K562 (cell line): ENCODE measurements around the gene ASPDH. TPM values are rescaled to one million over a fixed set of nuclear protein-coding genes. Genes with fewer than 3 reads are reported as not detected.

Experiments
- ATAC-seq: fragments of 200-7000 bp; cut with Tn5 transposase; 3 replicates; pipeline ENCODE4 v1.9.1; 2020; ENCODE audit warnings: moderate library complexity
- BruUV-seq: library from RNA; stranded (reverse); fragments of 400-500 nt; replicated peaks from 2 replicates; lab custom pipeline; 2021; lab: Mats Ljungman, UMichigan
- CTCF ChIA-PET: fragments of 300-600 bp; formaldehyde crosslinking; extraction: SDS; loops from one replicate; lab custom pipeline; 2021; ENCODE audit warnings: low intra/inter-chr PET ratio; lab: Yijun Ruan, JAX
- POLR2A ChIA-PET: fragments of 300-600, 350-650 bp; sonication (Branson Sonifier 250); formaldehyde crosslinking; extraction: SDS; loops from one replicate; lab custom pipeline; 2021; ENCODE audit warnings: antibody characterized with exemption, inconsistent platforms; lab: Yijun Ruan, JAX
- DNase-seq, 4 experiments: peaks; one replicate each; pipeline versions ENCODE4 v3.0.0 to v3.0.0-alpha.2; 2011 to 2018; ENCODE audit warnings: low spot score in 3 of 4, mixed read lengths in 3 of 4; ENCODE audit errors: extremely low read depth in 1 of 4
- FAIRE-seq: peaks from 2 replicates; lab custom pipeline; 2011; peaks lifted over from hg19 to GRCh38; lab: Jason Lieb, UNC
- H2AFZ ChIP-seq: 2 replicates; pipeline ENCODE4 v1.6.0; 2011; ENCODE audit warnings: low read depth, low read length, control low read depth, inconsistent platforms
- H3K27ac ChIP-seq: fragments of 200-600 bp; 3 replicates; pipeline ENCODE4 v1.8.0; 2011; ENCODE audit warnings: low read depth, mild to moderate bottlenecking, control low read depth, inconsistent platforms, low read length, moderate library complexity, mixed read lengths; ENCODE audit errors: extremely low read depth
- H3K27me3 ChIP-seq, 2 experiments: fragments of 300-600 bp in 1 of 2; 2 replicates in 1 of 2; 3 replicates in 1 of 2; pipeline versions ENCODE4 v1.6.0 to v1.8.0; 2011; ENCODE audit warnings: inconsistent platforms in 2 of 2, low read length in 2 of 2, mild to moderate bottlenecking in 1 of 2, mixed read lengths in 1 of 2, moderate library complexity in 1 of 2; ENCODE audit not compliant: control insufficient read depth in 2 of 2, insufficient read depth in 2 of 2
- H3K36me3 ChIP-seq: fragments of 300-600 bp; 3 replicates; pipeline ENCODE4 v1.8.0; 2011; ENCODE audit warnings: mild to moderate bottlenecking, low read length, inconsistent platforms; ENCODE audit not compliant: control insufficient read depth, insufficient read depth
- H3K4me1 ChIP-seq, 2 experiments: fragments of 200-600 bp in 1 of 2; replicated peaks in 1 of 2; 2 replicates in 1 of 2; 3 replicates in 1 of 2; pipeline versions ENCODE4 v1.5.1 to v1.8.0; 2011; ENCODE audit warnings: inconsistent platforms in 2 of 2, low read length in 2 of 2, mild to moderate bottlenecking in 1 of 2, mixed read lengths in 1 of 2, moderate library complexity in 1 of 2; ENCODE audit not compliant: control insufficient read depth in 2 of 2, insufficient read depth in 2 of 2
- H3K4me2 ChIP-seq: 2 replicates; pipeline ENCODE4 v1.6.1; 2011; ENCODE audit warnings: low read length, control low read depth, inconsistent platforms, mixed read lengths; ENCODE audit not compliant: insufficient read depth
- H3K4me3 ChIP-seq: fragments of 200-600 bp; sonication (generic), shearing (Covaris generic); 2 replicates; pipeline ENCODE4 v1.5.1; 2016; ENCODE audit warnings: control low read depth, inconsistent platforms
- H3K79me2 ChIP-seq: fragments of 200-600 bp; 3 replicates; pipeline ENCODE4 v1.8.0; 2011; ENCODE audit warnings: low read length, inconsistent platforms; ENCODE audit not compliant: control insufficient read depth, insufficient read depth
- H3K9ac ChIP-seq, 2 experiments: 2 replicates each; pipeline versions ENCODE4 v1.6.0 to v1.6.1; 2011; ENCODE audit warnings: low read depth in 2 of 2, low read length in 2 of 2, control low read depth in 1 of 2, inconsistent platforms in 1 of 2, mild to moderate bottlenecking in 1 of 2, mixed read lengths in 1 of 2; ENCODE audit not compliant: insufficient read depth in 1 of 2
- H3K9me1 ChIP-seq: one replicate; pipeline ENCODE4 v1.6.0; 2011; ENCODE audit warnings: inconsistent platforms, mild to moderate bottlenecking, low read length, moderate library complexity; ENCODE audit not compliant: control insufficient read depth, insufficient read depth
- H3K9me3 ChIP-seq: replicated peaks from 2 replicates; pipeline ENCODE4 v1.5.1; 2011; ENCODE audit warnings: low read depth, low read length, inconsistent platforms; ENCODE audit not compliant: control insufficient read depth, insufficient read depth
- H4K20me1 ChIP-seq: replicated peaks from 2 replicates; pipeline ENCODE4 v1.6.1; 2011; ENCODE audit warnings: low read length, inconsistent platforms, mixed read lengths; ENCODE audit not compliant: control insufficient read depth, insufficient read depth
- BMI1 ChIP-seq: fragments of 150-350 bp; IDR thresholded peaks from 2 replicates; pipeline ENCODE4 v1.6.1; 2014; ENCODE audit warnings: low read length
- BRD4 ChIP-seq: fragments of 200-600 bp; sonication (generic); IDR thresholded peaks from 2 replicates; pipeline ENCODE4 v1.6.1; 2017; ENCODE audit warnings: inconsistent platforms
- CTCF ChIP-seq, 3 experiments: IDR thresholded peaks in 2 of 3; conservative IDR thresholded peaks in 1 of 3; 2 replicates each; pipeline ENCODE4 v1.5.1; 2011 to 2012; ENCODE audit warnings: low read length in 3 of 3, mild to moderate bottlenecking in 3 of 3, control low read depth in 2 of 3, improper control_type of control experiment in 1 of 3, inconsistent platforms in 1 of 3, low read depth in 1 of 3, mixed read lengths in 1 of 3, moderate library complexity in 1 of 3; ENCODE audit not compliant: insufficient read depth in 2 of 3
- RBM17 ChIP-seq: fragments of 200-400 bp; formaldehyde crosslinking; IDR thresholded peaks from 2 replicates; pipeline ENCODE4 v1.6.1; 2017; ENCODE audit warnings: low read depth, mild to moderate bottlenecking, low read length, borderline replicate concordance
- WGBS: fragments of 100-300 bp; shearing (Covaris generic); methylation state at CpG from one replicate; pipeline ENCODE4 v1.1.6; 2016; ENCODE audit warnings: low coverage, mixed read lengths; ENCODE audit not compliant: insufficient coverage; ENCODE audit errors: missing lambda C conversion rate; 5-methylcytosine and 5-hydroxymethylcytosine counted together
- in situ Hi-C: fragments of 300-500 bp; cut with MboI; formaldehyde crosslinking; loops from 4 replicates; pipeline ENCODE4 v1.15.0; 2018; ENCODE audit warnings: inconsistent platforms, mixed read lengths
- intact Hi-C: fragments of 100-400 bp; cut with micrococcal nuclease; formaldehyde crosslinking; loops from 2 replicates; pipeline ENCODE4 v1.14.2; 2022
- polyA plus RNA-seq, 8 experiments: library from polyadenylated mRNA; depleted of rRNA in 4 of 8; stranded (reverse) in 5 of 8; unstranded in 3 of 8; fragments of >200 nt; fragmentation: Nextera tagmentation in 2 of 8; fragmentation: Illumina TruSeq in 1 of 8; extraction: Ambion mirVana in 2 of 8; extraction: Trizol in 1 of 8; gene quantifications; 2 replicates each; pipeline versions ENCODE4 v1.2.1 to v1.2.3, GENCODE V29; 2011 to 2014; ENCODE audit warnings: inconsistent platforms in 1 of 8, missing spikeins in 1 of 8
- total RNA-seq, 7 experiments: library from RNA; depleted of rRNA in 6 of 7; stranded (reverse); fragments of >200 nt in 6 of 7; fragmentation: Illumina TruSeq in 2 of 7; extraction: Trizol in 2 of 7; gene quantifications; 2 replicates each; pipeline versions ENCODE4 v1.2.1 to v1.2.3, GENCODE V29; 2011 to 2021; ENCODE audit warnings: low replicate concordance in 1 of 7
- TF ChIP-seq, protein P1 (sequence below), 2 experiments: fragments of 450-650 bp; formaldehyde crosslinking in 1 of 2; IDR thresholded peaks; 2 replicates each; pipeline versions ENCODE4 v1.4.0 to v1.6.1; 2014 to 2020; ENCODE audit warnings: mild to moderate bottlenecking in 2 of 2, borderline replicate concordance in 1 of 2, low read depth in 1 of 2

Gene ASPDH
- total and polyA plus RNA-seq, 9 of the 15 experiments (the other 6 are each of a cell fraction or from before 2014, with no cell fraction given): not detected

DNA sequence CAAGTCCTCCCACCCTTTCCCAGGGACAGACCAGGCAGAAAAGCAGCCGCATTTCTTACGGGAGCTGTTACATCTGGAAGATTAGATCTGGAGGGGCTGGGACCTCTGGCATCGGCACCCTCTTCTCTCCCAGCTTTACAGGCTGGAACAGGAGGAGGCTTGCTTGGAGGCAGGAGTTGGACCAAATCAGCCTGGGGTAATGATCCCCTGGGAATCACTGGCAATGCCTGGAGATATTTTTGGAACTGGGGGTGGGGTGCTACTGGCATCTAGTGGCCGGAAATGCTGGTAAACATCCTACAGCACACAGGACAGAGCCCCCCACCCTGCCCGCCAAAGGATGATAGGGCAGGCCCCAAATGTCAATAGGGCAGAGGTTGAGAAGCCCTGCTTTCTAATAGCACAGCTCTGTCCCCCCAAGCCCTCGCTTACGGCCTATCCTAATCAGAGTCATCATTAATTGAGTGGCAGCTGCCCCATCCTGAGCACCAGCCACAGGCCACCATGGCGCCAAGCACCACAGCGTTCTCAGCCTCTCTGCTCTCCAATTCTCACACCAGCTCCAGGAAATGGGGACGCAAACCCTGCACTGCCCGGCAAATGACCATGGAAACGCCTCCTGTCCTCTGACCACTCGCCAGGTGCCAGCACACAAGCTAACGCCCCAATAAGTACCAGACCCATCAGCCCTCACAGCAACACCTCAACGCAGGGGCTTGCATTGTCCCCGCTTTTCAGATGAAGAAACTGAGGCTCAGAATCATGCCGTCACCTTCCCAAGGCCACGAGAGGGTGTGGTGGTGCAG, 33.9 kb upstream of the ASPDH start:
- no peak overlapping the region for H3K4me3 ChIP-seq
- no peak overlapping the region for H3K4me2 ChIP-seq
- H3K9me3 ChIP-seq: no peaks in the 10 kb centered on the region
- DNase-seq: no peak
- FAIRE-seq: no peak
- no peaks in the 10 kb centered on the region for H3K36me3 ChIP-seq
- in situ Hi-C loops (no loop called here), intact Hi-C loops (no loop called here)
- H3K27me3 ChIP-seq: peaks cover 0 to 19% of the 10 kb centered on the region in 2 experiments; a peak in 2 of 5 replicates
- peaks cover 0 to 35% of the 10 kb centered on the region in 2 experiments; a peak in 2 of 5 replicates for H3K4me1 ChIP-seq
- WGBS: 36% methylated on average over 16 of the region's 18 CpGs
- no peak for ATAC-seq
- H2AFZ ChIP-seq: no peak overlapping the region
- ChIA-PET POLR2A (no interaction called here), CTCF (interaction anchor here (0.6 kb wide), 1 partner anchor 9 kb away, joined by 3 read pairs; no protein-coding TSS in a partner anchor)
- no peaks in the 10 kb centered on the region for H3K79me2 ChIP-seq
- no peak overlapping the region for H3K9ac ChIP-seq
- no peak overlapping the region for H3K27ac ChIP-seq
- no peaks in the 10 kb centered on the region for H3K9me1 ChIP-seq
- no peak for TF ChIP-seq BRD4
- no peak for TF ChIP-seq RBM17
- no peak for TF ChIP-seq BMI1
- TF ChIP-seq, protein P1, sequence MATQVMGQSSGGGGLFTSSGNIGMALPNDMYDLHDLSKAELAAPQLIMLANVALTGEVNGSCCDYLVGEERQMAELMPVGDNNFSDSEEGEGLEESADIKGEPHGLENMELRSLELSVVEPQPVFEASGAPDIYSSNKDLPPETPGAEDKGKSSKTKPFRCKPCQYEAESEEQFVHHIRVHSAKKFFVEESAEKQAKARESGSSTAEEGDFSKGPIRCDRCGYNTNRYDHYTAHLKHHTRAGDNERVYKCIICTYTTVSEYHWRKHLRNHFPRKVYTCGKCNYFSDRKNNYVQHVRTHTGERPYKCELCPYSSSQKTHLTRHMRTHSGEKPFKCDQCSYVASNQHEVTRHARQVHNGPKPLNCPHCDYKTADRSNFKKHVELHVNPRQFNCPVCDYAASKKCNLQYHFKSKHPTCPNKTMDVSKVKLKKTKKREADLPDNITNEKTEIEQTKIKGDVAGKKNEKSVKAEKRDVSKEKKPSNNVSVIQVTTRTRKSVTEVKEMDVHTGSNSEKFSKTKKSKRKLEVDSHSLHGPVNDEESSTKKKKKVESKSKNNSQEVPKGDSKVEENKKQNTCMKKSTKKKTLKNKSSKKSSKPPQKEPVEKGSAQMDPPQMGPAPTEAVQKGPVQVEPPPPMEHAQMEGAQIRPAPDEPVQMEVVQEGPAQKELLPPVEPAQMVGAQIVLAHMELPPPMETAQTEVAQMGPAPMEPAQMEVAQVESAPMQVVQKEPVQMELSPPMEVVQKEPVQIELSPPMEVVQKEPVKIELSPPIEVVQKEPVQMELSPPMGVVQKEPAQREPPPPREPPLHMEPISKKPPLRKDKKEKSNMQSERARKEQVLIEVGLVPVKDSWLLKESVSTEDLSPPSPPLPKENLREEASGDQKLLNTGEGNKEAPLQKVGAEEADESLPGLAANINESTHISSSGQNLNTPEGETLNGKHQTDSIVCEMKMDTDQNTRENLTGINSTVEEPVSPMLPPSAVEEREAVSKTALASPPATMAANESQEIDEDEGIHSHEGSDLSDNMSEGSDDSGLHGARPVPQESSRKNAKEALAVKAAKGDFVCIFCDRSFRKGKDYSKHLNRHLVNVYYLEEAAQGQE (IDR thresholded peaks at IDR 0.05; ENCODE audit: borderline replicate concordance): no peak
- TF ChIP-seq, protein P1 (CRISPR knock-in tag; IDR thresholded peaks at IDR 0.05; ENCODE audit: low read depth): no peak
- TF ChIP-seq CTCF (IDR thresholded peaks at IDR 0.05 in 2 of 3, conservative IDR thresholded peaks at IDR 0.05 in 1 of 3; ENCODE audit: insufficient read depth in 2 of 3, low read depth in 1 of 3, low read length in 3 of 3): peak in 2 of 3 experiments; percentile 10 to 24; a peak in 1 of 6 replicates
- H4K20me1 ChIP-seq: no peaks in the 10 kb centered on the region; the same call in 1 of the 2 replicates
- no TSS peak for BruUV-seq
